ENCODE results near the gene RIMKLA.

The RIMKLA gene

GRCh38 chr1:42430286-42431135, 49.9 kb downstream of the RIMKLA start:
- no peak for DNase-seq (ENCODE audit: low spot score)

DNA sequence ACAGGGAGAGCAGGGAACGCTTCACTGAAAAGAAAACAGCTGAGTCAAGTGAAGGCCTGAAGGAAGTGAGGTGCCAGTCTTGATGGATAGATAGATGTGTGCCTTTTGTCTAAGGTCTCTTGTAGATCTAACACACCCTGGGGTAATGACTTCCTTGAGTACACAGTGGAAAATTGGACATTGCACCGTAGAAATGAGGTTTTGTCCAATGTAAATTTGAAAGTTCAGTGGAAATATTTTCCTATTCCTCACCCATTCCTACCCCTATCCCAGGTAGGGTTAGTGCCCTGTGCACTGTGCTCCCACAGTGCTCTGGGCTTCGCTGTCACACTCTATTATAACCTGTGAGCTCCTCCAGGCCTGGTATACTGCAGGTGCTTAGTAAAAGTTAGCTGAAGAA, 50.9 kb downstream of the RIMKLA start:
- no peak for DNase-seq (ENCODE audit: low spot score)

- no peak for DNase-seq (ENCODE audit: low spot score)
These were observed 52.1 kb downstream of the RIMKLA start for GRCh38 chr1:42432714-42433113.

DNA sequence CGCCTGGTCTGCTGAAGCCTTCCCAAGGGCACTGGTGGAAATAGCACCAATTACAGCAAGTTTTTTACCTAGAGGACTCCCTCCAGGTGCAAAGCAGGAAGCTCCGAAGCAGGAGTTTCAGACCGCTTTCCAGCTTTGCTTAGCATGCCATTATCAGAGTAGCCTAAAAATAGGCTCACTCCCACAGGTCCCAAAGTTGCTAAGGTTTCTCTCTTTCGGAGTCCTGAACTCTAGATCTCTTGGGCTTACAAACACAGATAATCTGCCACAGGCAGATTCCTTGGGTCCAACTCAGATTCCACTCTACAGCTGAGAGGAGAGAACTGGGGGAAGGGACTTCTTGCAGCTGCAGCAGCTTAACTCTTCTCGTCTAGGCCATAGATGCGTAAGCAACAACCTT, 52.8 kb downstream of the RIMKLA start:
- DNase-seq (ENCODE audit: low spot score) = no peak

DNA sequence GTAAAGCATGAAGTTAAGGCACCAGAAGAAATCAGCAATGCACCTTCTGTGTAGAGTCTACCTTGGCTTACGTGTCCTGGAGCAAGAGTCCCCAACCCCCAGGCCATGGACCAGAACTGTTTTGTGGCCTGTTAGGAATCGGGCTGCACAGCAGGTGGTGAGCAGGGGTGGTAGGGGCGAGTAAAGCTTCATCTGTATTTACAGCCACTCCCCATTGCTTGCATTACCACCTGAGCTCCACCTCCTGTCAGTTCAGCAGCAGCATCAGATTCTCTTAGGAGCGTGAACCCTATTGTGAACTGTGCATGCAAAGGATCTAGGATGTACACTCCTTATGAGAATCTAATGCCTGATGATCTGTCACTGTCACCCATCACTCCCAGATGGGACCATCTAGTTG, 53.7 kb downstream of the RIMKLA start:
- no peak for DNase-seq (ENCODE audit: low spot score)

- DNase-seq (ENCODE audit: low spot score) = no peak
These were observed 59.3 kb downstream of the RIMKLA start for GRCh38 chr1:42439940-42440339.

DNA sequence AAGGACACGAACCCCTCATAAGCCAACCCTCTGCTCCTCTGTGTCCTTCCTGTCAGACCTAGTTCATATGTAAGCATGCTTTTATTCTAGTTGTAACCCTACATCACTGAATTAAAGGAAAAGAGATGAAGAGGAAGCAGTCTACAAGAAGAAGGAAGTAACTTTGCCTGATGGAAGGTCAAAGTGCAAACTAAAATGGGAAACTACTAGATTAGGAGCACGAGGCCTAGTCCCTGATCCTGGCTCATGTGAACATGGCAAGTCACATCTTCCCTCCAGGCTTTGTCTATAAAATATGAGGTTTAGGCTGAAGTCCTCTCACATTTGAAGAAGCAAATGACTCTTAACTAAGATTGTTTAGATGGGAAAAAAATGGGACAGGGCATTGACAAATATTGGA, 62.1 kb downstream of the RIMKLA start:
- no peak for DNase-seq (ENCODE audit: low spot score)

GRCh38 chr1:42449256-42449655, 68.7 kb downstream of the RIMKLA start:
- DNase-seq (ENCODE audit: low spot score) = no peak

DNA sequence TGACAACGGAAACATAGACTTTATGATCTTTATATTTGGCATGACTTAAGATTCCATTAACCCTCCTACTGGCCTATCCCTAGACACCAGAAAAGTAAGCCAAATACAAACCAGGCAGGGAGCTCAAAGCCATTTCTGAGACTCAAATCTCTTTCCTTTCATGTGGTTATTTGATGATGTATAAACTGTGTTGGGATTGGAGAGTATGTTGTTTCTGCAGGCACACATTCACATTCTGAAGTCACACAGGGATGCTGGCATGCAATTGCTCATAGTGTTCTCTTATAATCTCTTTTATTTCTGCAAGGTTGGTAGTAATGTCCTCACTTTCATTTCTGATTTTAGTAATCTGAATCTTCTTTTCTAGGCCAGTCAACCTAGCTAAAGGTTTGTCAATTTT, 69.5 kb downstream of the RIMKLA start:
- DNase-seq (ENCODE audit: low spot score) = peak; percentile 50

DNA sequence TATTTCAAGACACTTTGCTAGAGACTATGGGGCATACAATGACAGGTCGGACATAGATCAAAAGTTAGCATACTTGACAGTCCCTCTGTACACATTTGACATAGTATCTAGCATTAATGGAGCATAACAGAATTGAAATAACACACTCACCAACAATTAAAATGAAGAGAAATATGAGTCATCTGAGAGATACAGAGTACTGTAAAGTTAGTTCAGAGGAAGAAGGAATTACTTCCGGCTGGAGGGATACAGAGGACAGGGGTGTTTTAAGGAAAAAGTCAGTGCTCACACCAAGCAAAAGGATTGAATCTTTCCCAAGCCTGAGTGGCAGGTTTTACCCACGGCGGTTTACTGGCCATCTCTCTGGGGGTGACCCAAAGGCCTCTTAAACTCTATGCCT, 72.8 kb downstream of the RIMKLA start:
- no peak for DNase-seq (ENCODE audit: low spot score)

DNA sequence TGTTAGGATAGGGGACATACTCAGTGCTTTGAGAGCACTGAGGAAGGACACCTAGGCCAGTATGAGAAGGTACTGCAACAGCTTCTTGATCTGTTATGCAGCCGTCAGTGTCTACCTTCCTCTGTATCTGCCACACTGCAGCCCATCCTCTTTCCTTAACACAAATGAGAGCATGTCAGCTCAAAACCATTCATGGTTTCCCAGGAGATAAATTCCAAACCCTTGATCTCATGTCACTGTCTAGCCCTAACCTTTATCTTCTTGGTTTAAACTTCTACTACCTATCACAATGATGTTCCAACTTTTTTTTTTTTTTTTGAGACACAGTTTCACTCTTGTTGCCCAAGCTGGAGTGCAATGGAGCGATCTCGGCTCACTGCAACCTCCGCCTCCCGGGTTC, 73.8 kb downstream of the RIMKLA start:
- no peak for DNase-seq (ENCODE audit: low spot score)

DNA sequence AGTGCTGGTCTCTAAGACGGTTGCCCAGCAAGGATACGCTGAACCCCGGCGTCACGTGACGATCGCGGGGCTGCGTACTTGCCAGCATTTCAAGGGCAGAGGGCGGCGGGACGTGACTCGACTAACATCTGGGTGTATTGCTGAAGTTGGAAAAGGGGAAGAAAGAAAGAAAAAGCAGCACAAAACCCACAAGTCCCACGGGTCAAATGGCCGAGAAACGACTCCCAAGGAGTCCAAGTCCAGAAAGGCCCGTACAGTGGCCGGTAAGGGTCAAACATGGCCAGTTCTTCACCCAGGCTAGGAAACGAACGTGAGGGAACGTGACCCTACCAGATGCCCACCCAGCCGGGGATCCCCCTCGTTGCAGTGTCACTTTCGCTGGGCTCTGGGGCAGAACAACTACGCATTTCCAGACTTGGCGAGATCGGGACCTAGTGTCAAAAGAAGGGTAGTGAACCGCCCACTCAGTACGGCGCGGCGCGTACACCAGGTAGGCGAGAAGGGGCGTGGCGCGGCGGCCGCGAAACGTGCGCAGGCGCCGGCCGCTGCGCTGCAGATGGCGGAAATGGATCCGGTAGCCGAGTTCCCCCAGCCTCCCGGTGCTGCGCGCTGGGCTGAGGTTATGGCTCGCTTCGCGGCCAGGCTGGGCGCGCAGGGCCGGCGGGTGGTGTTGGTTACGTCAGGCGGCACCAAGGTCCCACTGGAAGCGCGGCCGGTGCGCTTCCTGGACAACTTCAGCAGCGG, 75.6 kb downstream of the RIMKLA start, which contains the start of the genes PPCS and ZMYND12:
Gene PPCS (plus strand): TSS at position 534 of the 744 bp plus-strand sequence. CDS start 23 bp downstream, at position 557.
Gene ZMYND12 (minus strand): TSS at position 13 of the 744 bp plus-strand sequence. CDS start 25 bp downstream, outside the sequence.
- DNase-seq (ENCODE audit: low spot score) = peak; percentile 89

DNA sequence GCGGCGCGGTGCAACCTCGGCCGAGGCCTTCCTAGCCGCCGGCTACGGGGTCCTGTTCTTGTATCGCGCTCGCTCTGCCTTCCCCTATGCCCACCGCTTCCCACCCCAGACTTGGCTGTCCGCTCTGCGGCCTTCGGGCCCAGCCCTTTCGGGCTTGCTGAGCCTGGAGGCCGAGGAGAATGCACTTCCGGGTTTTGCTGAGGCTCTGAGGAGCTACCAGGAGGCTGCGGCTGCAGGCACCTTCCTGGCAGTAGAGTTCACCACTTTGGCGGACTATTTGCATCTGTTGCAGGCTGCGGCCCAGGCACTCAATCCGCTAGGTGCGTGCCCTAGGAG, 76.1 kb downstream of the RIMKLA start:
- DNase-seq (ENCODE audit: low spot score) = peak; percentile 58

DNA sequence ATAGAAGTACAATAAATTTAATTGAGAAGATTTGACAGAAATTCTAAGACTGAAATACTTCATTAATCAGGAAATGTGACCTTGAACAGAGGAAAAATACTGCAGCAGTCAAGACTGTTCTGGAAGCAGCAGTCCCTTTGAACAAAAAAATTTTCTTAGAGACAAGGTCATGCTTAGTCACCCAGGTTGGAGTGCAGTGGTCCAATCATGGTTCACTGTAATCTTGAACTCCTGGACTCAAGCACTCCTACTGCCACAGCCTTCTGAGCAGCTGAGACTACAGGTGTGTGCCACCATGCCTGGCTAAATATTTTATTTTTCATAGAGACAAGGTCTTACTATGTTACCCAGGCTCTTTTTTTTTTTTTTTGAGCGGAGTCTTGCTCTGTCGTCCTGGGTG, 80.6 kb downstream of the RIMKLA start:
- no peak for DNase-seq (ENCODE audit: low spot score)

- peak; percentile 98 for DNase-seq (ENCODE audit: low spot score)
These were observed 82.5 kb downstream of the RIMKLA start, which contains the start of gene CCDC30 for GRCh38 chr1:42462828-42463763. Gene CCDC30, plus strand, starts transcription at chr1:42463286. Its CDS starts 17,266 bp downstream, at chr1:42480552.

GRCh38 chr1:42463921-42464320, 83.3 kb downstream of the RIMKLA start:
- DNase-seq (ENCODE audit: low spot score) = no peak

- no peak for DNase-seq (ENCODE audit: low spot score)
These were observed 85.4 kb downstream of the RIMKLA start for GRCh38 chr1:42466030-42466429.

DNA sequence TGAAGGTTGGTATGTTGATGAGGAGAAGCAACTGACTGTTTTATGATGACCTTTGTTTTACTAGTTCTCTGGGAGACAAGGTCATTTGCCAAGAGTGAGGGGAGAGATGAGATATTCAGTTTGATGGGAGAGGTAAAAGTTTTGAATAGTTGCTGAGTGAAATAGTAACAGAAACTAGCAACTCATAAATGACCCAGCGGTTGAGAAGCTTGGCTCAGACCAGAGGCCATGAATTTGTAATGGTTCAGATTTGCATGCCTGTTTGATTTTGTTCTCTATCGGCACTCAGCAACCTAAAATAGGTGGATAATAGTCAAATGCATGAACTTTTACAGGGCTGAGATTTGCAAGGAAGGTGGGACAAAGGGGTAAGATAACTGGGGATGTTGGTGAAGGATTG, 89.1 kb downstream of the RIMKLA start:
- DNase-seq (ENCODE audit: low spot score) = no peak

Data from activated CD4-positive, alpha-beta T cell treated with anti-CD3 and anti-CD28 coated beads, Interleukin-2, Interleukin-4, amounts not matched to agents 100 ng/mL and 50 ng/mL, durations not matched to agents 16 hours and 8 hours (primary cell).